HEK293 (cell line): ENCODE results near the gene ZNF787.

Experiments used
- CTCF ChIA-PET: fragments of 350-600 bp; formaldehyde crosslinking; extraction: SDS; loops from one replicate; lab custom pipeline; 2021; ENCODE audit warnings: antibody characterized with exemption; lab: Yijun Ruan, JAX
- POLR2A ChIA-PET: fragments of 300-600 bp; formaldehyde crosslinking; extraction: SDS; loops from one replicate; lab custom pipeline; 2020; ENCODE audit warnings: antibody characterized with exemption, inconsistent platforms; lab: Yijun Ruan, JAX
- H3K27ac ChIP-seq: fragments of 200-500 bp; sonication (Bioruptor generic); 2 replicates; pipeline ENCODE4 v1.5.1; 2014; ENCODE audit warnings: low read depth, low read length, control low read depth, inconsistent platforms; ENCODE audit errors: extremely low read depth
- H3K36me3 ChIP-seq, 2 experiments: fragments of 200-500 bp in 1 of 2; sonication (Bioruptor generic) in 1 of 2; 1 replicate in 1 of 2; 2 replicates in 1 of 2; pipeline ENCODE4 v1.5.1; 2014 to 2017; ENCODE audit warnings: inconsistent platforms in 2 of 2, low read length in 2 of 2; ENCODE audit not compliant: control insufficient read depth in 2 of 2, insufficient read depth in 1 of 2
- H3K4me1 ChIP-seq: fragments of 200-500 bp; sonication (Bioruptor generic); 2 replicates; pipeline ENCODE4 v1.5.1; 2014; ENCODE audit warnings: mild to moderate bottlenecking, low read length, inconsistent platforms; ENCODE audit not compliant: control insufficient read depth, insufficient read depth
- H3K4me3 ChIP-seq: 2 replicates; pipeline ENCODE4 v1.5.1; 2011; ENCODE audit warnings: low read depth, mild to moderate bottlenecking, control low read depth, low read length, moderate library complexity
- H3K9me3 ChIP-seq: fragments of 200-500 bp; sonication (Bioruptor generic); 2 replicates; pipeline ENCODE4 v1.5.1; 2014; ENCODE audit warnings: low read depth, low read length, inconsistent platforms; ENCODE audit not compliant: control insufficient read depth, insufficient read depth
- AEBP2 ChIP-seq: fragments of 450-650 bp; formaldehyde crosslinking; IDR thresholded peaks from 2 replicates; pipeline ENCODE4 v1.5.1; 2016; ENCODE audit warnings: missing biosample characterization, missing genetic modification characterization, borderline replicate concordance
- KLF10 ChIP-seq: fragments of 450-650 bp; IDR thresholded peaks from 2 replicates; pipeline ENCODE4 v1.5.1; 2018; ENCODE audit warnings: missing biosample characterization, mild to moderate bottlenecking, missing genetic modification characterization
- PRDM4 ChIP-seq: fragments of 450-650 bp; formaldehyde crosslinking; IDR thresholded peaks from 2 replicates; pipeline ENCODE4 v1.5.1; 2017; ENCODE audit warnings: missing biosample characterization, missing genetic modification characterization
- SETDB1 ChIP-seq: IDR thresholded peaks from one replicate; pipeline ENCODE4 v1.6.1; 2017; ENCODE audit warnings: mild to moderate bottlenecking, low read length, moderate library complexity, mixed read lengths; ENCODE audit not compliant: insufficient read length
- TRIM28 ChIP-seq: IDR thresholded peaks from 2 replicates; pipeline ENCODE4 v1.6.1; 2011; ENCODE audit warnings: low read length, control low read depth, borderline replicate concordance
- ZBTB10 ChIP-seq: fragments of 450-650 bp; formaldehyde crosslinking; IDR thresholded peaks from 2 replicates; pipeline ENCODE4 v1.5.1; 2016; ENCODE audit warnings: missing biosample characterization, missing genetic modification characterization
- ZBTB44 ChIP-seq: fragments of 450-650 bp; IDR thresholded peaks from 2 replicates; pipeline ENCODE4 v1.5.1; 2018; ENCODE audit warnings: missing biosample characterization, mild to moderate bottlenecking, missing genetic modification characterization
- ZBTB8A ChIP-seq: fragments of 450-650 bp; formaldehyde crosslinking; IDR thresholded peaks from 2 replicates; pipeline ENCODE4 v1.5.1; 2016; ENCODE audit warnings: missing biosample characterization, missing genetic modification characterization
- ZNF132 ChIP-seq: fragments of 450-650 bp; formaldehyde crosslinking; IDR thresholded peaks from 2 replicates; pipeline ENCODE4 v1.5.1; 2017; ENCODE audit warnings: missing biosample characterization, missing genetic modification characterization, borderline replicate concordance
- ZNF175 ChIP-seq: fragments of 450-650 bp; formaldehyde crosslinking; IDR thresholded peaks from 2 replicates; pipeline ENCODE4 v1.5.1; 2016; ENCODE audit warnings: missing biosample characterization, missing genetic modification characterization
- ZNF24 ChIP-seq: fragments of 450-650 bp; formaldehyde crosslinking; IDR thresholded peaks from 2 replicates; pipeline ENCODE4 v1.5.1; 2016; ENCODE audit warnings: missing biosample characterization, missing genetic modification characterization
- ZNF335 ChIP-seq: fragments of 450-650 bp; formaldehyde crosslinking; conservative IDR thresholded peaks from 2 replicates; pipeline ENCODE4 v1.5.1; 2016; ENCODE audit warnings: missing biosample characterization, missing genetic modification characterization
- ZNF423 ChIP-seq: fragments of 450-650 bp; formaldehyde crosslinking; IDR thresholded peaks from 2 replicates; pipeline ENCODE4 v1.5.1; 2016; ENCODE audit warnings: missing biosample characterization, missing genetic modification characterization
- ZNF510 ChIP-seq: fragments of 450-650 bp; formaldehyde crosslinking; IDR thresholded peaks from 2 replicates; pipeline ENCODE4 v1.5.1; 2018; ENCODE audit warnings: mild to moderate bottlenecking, missing genetic modification characterization, missing biosample characterization; ENCODE audit not compliant: insufficient replicate concordance
- ZNF549 ChIP-seq: fragments of 450-650 bp; IDR thresholded peaks from 2 replicates; pipeline ENCODE4 v1.5.1; 2018; ENCODE audit warnings: missing biosample characterization, missing genetic modification characterization, mild to moderate bottlenecking, inconsistent platforms, moderate library complexity
- ZNF654 ChIP-seq: fragments of 450-650 bp; formaldehyde crosslinking; IDR thresholded peaks from 2 replicates; pipeline ENCODE4 v1.5.1; 2016; ENCODE audit warnings: low read depth, missing biosample characterization, missing genetic modification characterization
- ZNF670 ChIP-seq: fragments of 450-650 bp; formaldehyde crosslinking; IDR thresholded peaks from 2 replicates; pipeline ENCODE4 v1.5.1; 2016; ENCODE audit warnings: missing biosample characterization, missing genetic modification characterization, low read depth
- ZNF692 ChIP-seq: fragments of 450-650 bp; formaldehyde crosslinking; IDR thresholded peaks from 2 replicates; pipeline ENCODE4 v1.5.1; 2016; ENCODE audit warnings: missing biosample characterization, missing genetic modification characterization
- ZNF704 ChIP-seq: fragments of 450-650 bp; formaldehyde crosslinking; IDR thresholded peaks from 2 replicates; pipeline ENCODE4 v1.5.1; 2016; ENCODE audit warnings: missing biosample characterization, missing genetic modification characterization
- ZNF776 ChIP-seq: fragments of 450-650 bp; formaldehyde crosslinking; IDR thresholded peaks from 2 replicates; pipeline ENCODE4 v1.5.0; 2017; ENCODE audit warnings: missing biosample characterization, missing genetic modification characterization, borderline replicate concordance
- ZNF792 ChIP-seq: fragments of 450-650 bp; formaldehyde crosslinking; IDR thresholded peaks from 2 replicates; pipeline ENCODE4 v1.5.1; 2016; ENCODE audit warnings: missing biosample characterization, missing genetic modification characterization
- ZSCAN16 ChIP-seq: fragments of 450-650 bp; formaldehyde crosslinking; IDR thresholded peaks from 2 replicates; pipeline ENCODE4 v1.5.1; 2016; ENCODE audit warnings: missing biosample characterization, missing genetic modification characterization

ZNF787 gene

GRCh38 chr19:56080669-56081401 lies 40.3 kb downstream of the ZNF787 start (continued):
- TF ChIP-seq PRDM4 (tag by site-specific recombination) (no peak), ZNF335 (peak; percentile 67), ZBTB10 (tag by site-specific recombination) (peak; percentile 59; the same call in 1 of the 2 replicates), ZNF423 (tag by site-specific recombination) (peak; percentile 50; the same call in 1 of the 2 replicates), AEBP2 (tag by site-specific recombination) (no peak), ZNF549 (no peak)

GRCh38 chr19:56079609-56080008 lies 41.5 kb downstream of the ZNF787 start:
- ChIA-PET POLR2A (interaction anchor here (0.6 kb wide), 1 partner anchor 216 kb away, joined by 3 read pairs; no protein-coding TSS in a partner anchor), CTCF (interaction anchor here (0.6 to 6.1 kb wide), 10 partner anchors 11 to 253 kb away, joined by 3 to 74 read pairs (median 5); no protein-coding TSS in a partner anchor)
- Histone ChIP-seq H3K4me3 (no peak overlapping the region), H3K27ac (no peak overlapping the region), H3K9me3 (no peaks in the 10 kb centered on the region), H3K36me3 (no peaks in the 10 kb centered on the region), H3K4me1 (peaks cover 3% of the 10 kb centered on the region; the same call in 1 of the 2 replicates)
- no peak for TF ChIP-seq ZNF670 (tag by site-specific recombination)
- TF ChIP-seq KLF10: no peak
- TF ChIP-seq ZNF510: no peak
- TF ChIP-seq ZSCAN16 (tag by site-specific recombination): no peak
- no peak for TF ChIP-seq ZNF24 (tag by site-specific recombination)
- TF ChIP-seq TRIM28: no peak
- TF ChIP-seq ZNF792 (tag by site-specific recombination): no peak

GRCh38 chr19:56076498-56076897 lies 44.6 kb downstream of the ZNF787 start:
- ChIA-PET POLR2A (no interaction called here), CTCF (interaction anchor here (0.6 to 6.1 kb wide), 24 partner anchors 8 to 853 kb away, joined by 3 to 74 read pairs (median 5); no protein-coding TSS in a partner anchor)
- H3K9me3 ChIP-seq: no peaks in the 10 kb centered on the region
- TF ChIP-seq ZNF132 (tag by site-specific recombination) (no peak), ZNF654 (tag by site-specific recombination) (peak; percentile 36), SETDB1 (peak; percentile 72), ZNF692 (no peak), ZBTB44 (tag by site-specific recombination) (no peak), ZNF776 (no peak), ZNF175 (tag by site-specific recombination) (no peak), ZNF704 (no peak), ZBTB8A (no peak)

More at GRCh38 chr19:56076498-56076897, 44.6 kb downstream of the ZNF787 start:
- H3K27ac ChIP-seq: no peak overlapping the region
- no peak overlapping the region for H3K4me3 ChIP-seq
- no peaks in the 10 kb centered on the region for H3K36me3 ChIP-seq
- peaks cover 3% of the 10 kb centered on the region; the same call in 1 of the 2 replicates for H3K4me1 ChIP-seq
